Measurements from ENCODE around the gene MARK1. TPM values are rescaled to one million over a fixed set of nuclear protein-coding genes. Genes with fewer than 3 reads are reported as not detected.

The MARK1 gene
- total and polyA plus RNA-seq, 9 of the 15 experiments (the other 6 are each of a cell fraction or from before 2014, with no cell fraction given) = not detected

- POLR2A ChIA-PET = interaction anchor here (0.6 kb wide), 1 partner anchor 208 kb away, joined by 3 read pairs; no protein-coding TSS in a partner anchor
Measured at GRCh38 chr1:220485791-220486190, 42.1 kb upstream of the MARK1 start.

More at GRCh38 chr1:220485791-220486190, 42.1 kb upstream of the MARK1 start:
- H3K27ac ChIP-seq (ENCODE audit: extremely low read depth, low read depth, low read length) = no peak overlapping the region
- under 1% methylated on average over 6 of the region's 6 CpGs for WGBS (ENCODE audit: insufficient coverage, low coverage, missing lambda C conversion rate)
- BruUV-seq (replicated peaks) = no TSS peak
- no peak for DNase-seq (ENCODE audit: extremely low read depth in 1 of 4, low spot score in 3 of 4)
- H3K4me3 ChIP-seq = no peak overlapping the region
- no peak overlapping the region for H3K4me2 ChIP-seq (ENCODE audit: insufficient read depth, low read length)
- no peak for TF ChIP-seq KLF13 (tag; IDR thresholded peaks at IDR 0.05; ENCODE audit: borderline replicate concordance, low read depth)
- no peak for TF ChIP-seq ZNF589 (CRISPR knock-in tag; IDR thresholded peaks at IDR 0.05; ENCODE audit: low read depth)
- TF ChIP-seq STAT6 (CRISPR knock-in tag; IDR thresholded peaks at IDR 0.05) = no peak
- TF ChIP-seq ZC3H4 (CRISPR knock-in tag; IDR thresholded peaks at IDR 0.05; ENCODE audit: borderline replicate concordance) = no peak
- TF ChIP-seq L3MBTL2 (IDR thresholded peaks at IDR 0.05) = no peak
- no peak for TF ChIP-seq ZNF174 (CRISPR knock-in tag; IDR thresholded peaks at IDR 0.05)
- no peak for TF ChIP-seq ZNF12 (CRISPR knock-in tag; IDR thresholded peaks at IDR 0.05)
- no peak for TF ChIP-seq MLX (CRISPR knock-in tag; conservative IDR thresholded peaks at IDR 0.05)
- no peak for TF ChIP-seq RUNX1 (IDR thresholded peaks at IDR 0.05; ENCODE audit: low read depth)
- no peak for TF ChIP-seq NR0B1 (IDR thresholded peaks at IDR 0.05; ENCODE audit: partially characterized antibody)
- TF ChIP-seq THRB (CRISPR knock-in tag; conservative IDR thresholded peaks at IDR 0.05) = no peak
- no peak for TF ChIP-seq ZNF277 (CRISPR knock-in tag; IDR thresholded peaks at IDR 0.05; ENCODE audit: borderline replicate concordance)
- TF ChIP-seq HDAC1 (IDR thresholded peaks at IDR 0.05) = no peak
- TF ChIP-seq MAFF (IDR thresholded peaks at IDR 0.05; ENCODE audit: low read length) = no peak
- TF ChIP-seq GATA2 (CRISPR knock-in tag; IDR thresholded peaks at IDR 0.05) = no peak
- H3K9me3 ChIP-seq (replicated peaks; ENCODE audit: control insufficient read depth, insufficient read depth, low read depth, low read length) = no peaks in the 10 kb centered on the region
- H3K36me3 ChIP-seq (ENCODE audit: control insufficient read depth, insufficient read depth, low read length) = no peaks in the 10 kb centered on the region
- no peaks in the 10 kb centered on the region for H3K79me2 ChIP-seq (ENCODE audit: control insufficient read depth, insufficient read depth, low read length)
- no peak for ATAC-seq
- H3K9ac ChIP-seq (ENCODE audit: insufficient read depth in 1 of 2, low read depth in 2 of 2, low read length in 2 of 2) = no peak overlapping the region
- CTCF ChIA-PET (ENCODE audit: low intra/inter-chr PET ratio) = interaction anchor here (0.5 kb wide), 1 partner anchor 648 kb away, joined by 3 read pairs; no protein-coding TSS in a partner anchor
- FAIRE-seq = no peak
- H3K9me1 ChIP-seq (ENCODE audit: control insufficient read depth, insufficient read depth, low read length) = no peaks in the 10 kb centered on the region
- no peak overlapping the region for H2AFZ ChIP-seq (ENCODE audit: low read depth, low read length)
- in situ Hi-C loops (cut with MboI) = no loop called here
- no peaks in the 10 kb centered on the region for H3K27me3 ChIP-seq (ENCODE audit: control insufficient read depth in 2 of 2, insufficient read depth in 2 of 2, low read length in 2 of 2)
- H4K20me1 ChIP-seq (replicated peaks; ENCODE audit: control insufficient read depth, insufficient read depth, low read length) = no peaks in the 10 kb centered on the region
- H3K4me1 ChIP-seq (replicated peaks in 1 of 2; ENCODE audit: control insufficient read depth in 2 of 2, insufficient read depth in 2 of 2, low read length in 2 of 2) = no peaks in the 10 kb centered on the region; a peak in 1 of 5 replicates
- intact Hi-C loops (cut with micrococcal nuclease) = no loop called here

Data from K562 (cell line).